ENCODE data around the gene PCDH9.

GRCh38 chr13:66915596-66916185 is 314.4 kb downstream of the PCDH9 start:
- TF ChIP-seq CTCF (IDR thresholded peaks at IDR 0.05; ENCODE audit: insufficient read depth, low read depth, low read length) (no peak), EZH2 (IDR thresholded peaks at IDR 0.05; ENCODE audit: insufficient read depth, low read length) (no peak)

Measured in astrocyte (in vitro differentiated cells and primary cell).